Measurements from ENCODE around the gene NOP53. TPM values are rescaled to one million over a fixed set of nuclear protein-coding genes. Genes with fewer than 3 reads are reported as not detected.

Gene NOP53
- total and polyA plus RNA-seq, 9 of the 15 experiments (the other 6 are each of a cell fraction or from before 2014, with no cell fraction given): 6.5 to 274 (median 145) TPM

GRCh38 chr19:47765523-47766358 is 20.4 kb downstream of the NOP53 start (continued):
- TF ChIP-seq HDAC3 (IDR thresholded peaks at IDR 0.05; ENCODE audit: borderline replicate concordance, partially characterized antibody) (no peak), RCOR1 (IDR thresholded peaks at IDR 0.05; ENCODE audit: borderline replicate concordance in 1 of 2, low read depth in 2 of 2, low read length in 2 of 2) (peak in 1 of 2 experiments; percentile 33; a peak in 1 of 4 replicates), SRF (CRISPR knock-in tag; IDR thresholded peaks at IDR 0.05) (0 out of 4 replicates have a peak, but pooled peaks of 1 of the 2 experiments have one; percentile 14), TAF1 (IDR thresholded peaks at IDR 0.05; ENCODE audit: control insufficient read depth, extremely low read depth, insufficient read depth, low read length, severe bottlenecking) (no peak), NFIC (IDR thresholded peaks at IDR 0.05) (peak; percentile 12; the same call in 1 of the 2 replicates), SMAD3 (CRISPR knock-in tag; conservative IDR thresholded peaks at IDR 0.05) (no peak), NCOA4 (IDR thresholded peaks at IDR 0.05; ENCODE audit: partially characterized antibody) (no peak), ZNF197 (CRISPR knock-in tag; IDR thresholded peaks at IDR 0.05; ENCODE audit: low read depth) (no peak), CC2D1A (IDR thresholded peaks at IDR 0.05) (0 out of 2 replicates have a peak, but pooled peaks have one; percentile 18), ZNF778 (CRISPR knock-in tag; IDR thresholded peaks at IDR 0.05) (no peak), TCF3 (CRISPR knock-in tag; IDR thresholded peaks at IDR 0.05) (no peak), HNRNPUL1 (IDR thresholded peaks at IDR 0.05; ENCODE audit: low read length) (no peak), ZNF311 (CRISPR knock-in tag; IDR thresholded peaks at IDR 0.05) (no peak), BRF2 (IDR thresholded peaks at IDR 0.05; ENCODE audit: borderline replicate concordance, insufficient read depth, insufficient read length) (no peak), CBX2 (IDR thresholded peaks at IDR 0.05; ENCODE audit: insufficient read depth, low read length, poor library complexity, severe bottlenecking) (no peak), ZNF507 (tag; conservative IDR thresholded peaks at IDR 0.05) (no peak), RB1 (IDR thresholded peaks at IDR 0.05; ENCODE audit: low read depth) (peak; percentile 39; the same call in 1 of the 2 replicates), KLF16 (IDR thresholded peaks at IDR 0.05) (0 out of 2 replicates have a peak, but pooled peaks have one; percentile 9), ARID2 (IDR thresholded peaks at IDR 0.05) (0 out of 2 replicates have a peak, but pooled peaks have one; percentile 41)
- TF ChIP-seq, protein P1, sequence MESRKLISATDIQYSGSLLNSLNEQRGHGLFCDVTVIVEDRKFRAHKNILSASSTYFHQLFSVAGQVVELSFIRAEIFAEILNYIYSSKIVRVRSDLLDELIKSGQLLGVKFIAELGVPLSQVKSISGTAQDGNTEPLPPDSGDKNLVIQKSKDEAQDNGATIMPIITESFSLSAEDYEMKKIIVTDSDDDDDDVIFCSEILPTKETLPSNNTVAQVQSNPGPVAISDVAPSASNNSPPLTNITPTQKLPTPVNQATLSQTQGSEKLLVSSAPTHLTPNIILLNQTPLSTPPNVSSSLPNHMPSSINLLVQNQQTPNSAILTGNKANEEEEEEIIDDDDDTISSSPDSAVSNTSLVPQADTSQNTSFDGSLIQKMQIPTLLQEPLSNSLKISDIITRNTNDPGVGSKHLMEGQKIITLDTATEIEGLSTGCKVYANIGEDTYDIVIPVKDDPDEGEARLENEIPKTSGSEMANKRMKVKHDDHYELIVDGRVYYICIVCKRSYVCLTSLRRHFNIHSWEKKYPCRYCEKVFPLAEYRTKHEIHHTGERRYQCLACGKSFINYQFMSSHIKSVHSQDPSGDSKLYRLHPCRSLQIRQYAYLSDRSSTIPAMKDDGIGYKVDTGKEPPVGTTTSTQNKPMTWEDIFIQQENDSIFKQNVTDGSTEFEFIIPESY (CRISPR knock-in tag; IDR thresholded peaks at IDR 0.05): no peak
- TF ChIP-seq, protein P2, sequence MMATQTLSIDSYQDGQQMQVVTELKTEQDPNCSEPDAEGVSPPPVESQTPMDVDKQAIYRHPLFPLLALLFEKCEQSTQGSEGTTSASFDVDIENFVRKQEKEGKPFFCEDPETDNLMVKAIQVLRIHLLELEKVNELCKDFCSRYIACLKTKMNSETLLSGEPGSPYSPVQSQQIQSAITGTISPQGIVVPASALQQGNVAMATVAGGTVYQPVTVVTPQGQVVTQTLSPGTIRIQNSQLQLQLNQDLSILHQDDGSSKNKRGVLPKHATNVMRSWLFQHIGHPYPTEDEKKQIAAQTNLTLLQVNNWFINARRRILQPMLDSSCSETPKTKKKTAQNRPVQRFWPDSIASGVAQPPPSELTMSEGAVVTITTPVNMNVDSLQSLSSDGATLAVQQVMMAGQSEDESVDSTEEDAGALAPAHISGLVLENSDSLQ (IDR thresholded peaks at IDR 0.05): peak; percentile 74
- TF ChIP-seq, protein P3, sequence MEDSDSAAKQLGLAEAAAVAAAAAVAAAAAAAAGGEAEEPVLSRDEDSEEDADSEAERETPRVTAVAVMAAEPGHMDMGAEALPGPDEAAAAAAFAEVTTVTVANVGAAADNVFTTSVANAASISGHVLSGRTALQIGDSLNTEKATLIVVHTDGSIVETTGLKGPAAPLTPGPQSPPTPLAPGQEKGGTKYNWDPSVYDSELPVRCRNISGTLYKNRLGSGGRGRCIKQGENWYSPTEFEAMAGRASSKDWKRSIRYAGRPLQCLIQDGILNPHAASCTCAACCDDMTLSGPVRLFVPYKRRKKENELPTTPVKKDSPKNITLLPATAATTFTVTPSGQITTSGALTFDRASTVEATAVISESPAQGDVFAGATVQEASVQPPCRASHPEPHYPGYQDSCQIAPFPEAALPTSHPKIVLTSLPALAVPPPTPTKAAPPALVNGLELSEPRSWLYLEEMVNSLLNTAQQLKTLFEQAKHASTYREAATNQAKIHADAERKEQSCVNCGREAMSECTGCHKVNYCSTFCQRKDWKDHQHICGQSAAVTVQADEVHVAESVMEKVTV (CRISPR knock-in tag; IDR thresholded peaks at IDR 0.05): 0 out of 2 replicates have a peak, but pooled peaks have one; percentile 14
